ENCODE data around the gene USP17L28.
"Not testable (repeated sequence)": the region's sequence is repeated elsewhere in the genome, so short reads cannot be mapped to it uniquely, and the experiment has no call there.

Gene USP17L28

GRCh38 chr4:9384126-9384525, 35.4 kb downstream of the USP17L28 start:
- in situ Hi-C loops (cut with HindIII; ENCODE audit: low sequenced_read_pairs): no loop called here
- no peak overlapping the region for H3K4me3 ChIP-seq (ENCODE audit: low read depth, low read length)
- no peak for DNase-seq (ENCODE audit: low read depth, low spot score)
- TF ChIP-seq CTCF (IDR thresholded peaks at IDR 0.05; ENCODE audit: low read depth, low read length): no peak

GRCh38 chr4:9389001-9389400, 40.3 kb downstream of the USP17L28 start:
- DNase-seq (ENCODE audit: low read depth, low spot score); in situ Hi-C loops (cut with HindIII; ENCODE audit: low sequenced_read_pairs); H3K4me3 ChIP-seq (ENCODE audit: low read depth, low read length): not testable (repeated sequence)
